ENCODE data around the gene CLCA4.
"Not testable (repeated sequence)": the region's sequence is repeated elsewhere in the genome, so short reads cannot be mapped to it uniquely, and the experiment has no call there.

CLCA4 gene, protein sequence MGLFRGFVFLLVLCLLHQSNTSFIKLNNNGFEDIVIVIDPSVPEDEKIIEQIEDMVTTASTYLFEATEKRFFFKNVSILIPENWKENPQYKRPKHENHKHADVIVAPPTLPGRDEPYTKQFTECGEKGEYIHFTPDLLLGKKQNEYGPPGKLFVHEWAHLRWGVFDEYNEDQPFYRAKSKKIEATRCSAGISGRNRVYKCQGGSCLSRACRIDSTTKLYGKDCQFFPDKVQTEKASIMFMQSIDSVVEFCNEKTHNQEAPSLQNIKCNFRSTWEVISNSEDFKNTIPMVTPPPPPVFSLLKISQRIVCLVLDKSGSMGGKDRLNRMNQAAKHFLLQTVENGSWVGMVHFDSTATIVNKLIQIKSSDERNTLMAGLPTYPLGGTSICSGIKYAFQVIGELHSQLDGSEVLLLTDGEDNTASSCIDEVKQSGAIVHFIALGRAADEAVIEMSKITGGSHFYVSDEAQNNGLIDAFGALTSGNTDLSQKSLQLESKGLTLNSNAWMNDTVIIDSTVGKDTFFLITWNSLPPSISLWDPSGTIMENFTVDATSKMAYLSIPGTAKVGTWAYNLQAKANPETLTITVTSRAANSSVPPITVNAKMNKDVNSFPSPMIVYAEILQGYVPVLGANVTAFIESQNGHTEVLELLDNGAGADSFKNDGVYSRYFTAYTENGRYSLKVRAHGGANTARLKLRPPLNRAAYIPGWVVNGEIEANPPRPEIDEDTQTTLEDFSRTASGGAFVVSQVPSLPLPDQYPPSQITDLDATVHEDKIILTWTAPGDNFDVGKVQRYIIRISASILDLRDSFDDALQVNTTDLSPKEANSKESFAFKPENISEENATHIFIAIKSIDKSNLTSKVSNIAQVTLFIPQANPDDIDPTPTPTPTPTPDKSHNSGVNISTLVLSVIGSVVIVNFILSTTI

DNA sequence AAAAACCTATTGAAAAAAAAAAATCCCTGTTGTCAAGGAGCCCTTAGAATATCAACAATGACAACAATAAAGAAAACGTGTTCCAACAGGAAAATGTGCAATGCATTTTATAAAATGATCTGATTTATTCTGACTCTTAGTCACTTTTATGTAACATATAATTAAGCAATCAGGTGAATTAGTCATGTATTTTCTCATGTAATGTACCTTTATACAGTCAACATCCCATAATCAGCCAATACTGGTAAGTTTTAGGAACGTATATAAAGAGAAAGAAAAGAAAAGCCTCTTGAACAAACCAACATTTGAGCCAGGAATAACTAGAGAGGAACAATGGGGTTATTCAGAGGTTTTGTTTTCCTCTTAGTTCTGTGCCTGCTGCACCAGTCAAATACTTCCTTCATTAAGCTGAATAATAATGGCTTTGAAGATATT lies at the start of gene CLCA4:
TSS of gene CLCA4 (plus strand) at position 292 of the 435 bp plus-strand sequence. CDS start at position 334, 42 bp downstream.
- no peak for DNase-seq

- no peak for DNase-seq
Observed at GRCh38 chr1:86498281-86498680, 48.6 kb upstream of the CLCA4 start.

DNA sequence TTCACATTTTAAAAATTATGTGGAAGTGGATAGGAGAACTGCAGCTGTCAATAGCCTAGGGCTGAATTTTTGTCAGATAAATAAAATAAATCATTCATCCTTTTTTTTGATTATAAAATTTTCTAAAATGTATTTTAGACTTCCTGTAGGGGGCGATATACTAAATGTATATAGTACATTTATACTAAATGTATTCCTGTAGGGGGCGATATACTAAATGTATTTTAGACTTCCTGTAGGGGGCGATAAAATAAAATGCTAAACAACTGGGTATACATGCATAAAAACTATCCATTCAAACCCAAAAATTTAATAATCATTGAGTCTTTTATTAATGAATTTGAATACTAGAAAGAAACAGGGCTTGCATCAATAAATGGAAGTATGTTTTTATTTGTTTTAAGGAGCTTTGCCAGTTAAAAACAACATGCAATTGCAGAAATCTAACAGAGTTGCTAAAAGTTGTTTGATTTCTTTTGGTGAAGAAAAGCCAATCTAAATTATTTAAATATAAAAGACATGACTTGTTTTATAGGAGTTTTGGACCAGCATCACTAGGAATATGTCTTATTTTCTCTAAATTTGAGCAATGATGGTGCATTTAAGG lies 46.8 kb upstream of the CLCA4 start:
- DNase-seq = peak; percentile 72

- no peak for DNase-seq
Observed at GRCh38 chr1:86500714-86501113, 46.2 kb upstream of the CLCA4 start.

GRCh38 chr1:86502125-86502646 lies 44.7 kb upstream of the CLCA4 start:
- DNase-seq = not testable (repeated sequence)

- DNase-seq = no peak
Observed at GRCh38 chr1:86502721-86503405, 44.0 kb upstream of the CLCA4 start.

GRCh38 chr1:86503406-86504136 lies 43.3 kb upstream of the CLCA4 start:
- no peak for DNase-seq

GRCh38 chr1:86504137-86504479 lies 42.8 kb upstream of the CLCA4 start:
- DNase-seq = no peak

DNA sequence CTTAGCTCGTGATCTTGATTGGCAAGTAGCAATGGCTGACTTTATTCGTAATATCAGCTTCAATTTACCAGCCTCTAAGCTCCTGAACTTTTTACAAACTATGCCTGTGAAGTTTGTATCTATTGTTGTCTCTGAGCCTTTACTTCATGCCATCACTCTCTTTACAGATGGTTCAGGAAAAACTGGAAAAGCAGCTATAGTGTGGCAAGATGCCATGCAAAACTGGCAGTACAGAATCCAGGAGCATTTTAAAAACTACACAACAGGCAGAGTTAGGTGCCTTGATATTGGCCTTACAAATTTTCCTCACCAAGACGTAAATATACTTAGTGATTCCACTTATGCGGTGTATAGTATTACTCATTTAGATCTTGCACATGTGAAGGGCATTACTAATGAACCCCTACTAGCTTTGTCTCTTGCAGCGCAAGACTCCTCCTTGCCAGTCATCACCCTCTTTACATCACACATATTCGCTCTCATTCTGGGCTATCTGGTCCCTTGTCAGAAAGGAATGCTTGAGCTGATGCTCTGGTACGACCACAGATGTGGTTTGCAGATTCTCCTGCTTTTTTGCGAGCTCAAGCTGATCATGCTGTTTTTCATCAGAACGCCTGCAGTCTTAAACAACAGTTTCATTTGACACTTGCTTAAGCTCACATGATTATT lies 41.8 kb upstream of the CLCA4 start:
- DNase-seq = no peak

DNA sequence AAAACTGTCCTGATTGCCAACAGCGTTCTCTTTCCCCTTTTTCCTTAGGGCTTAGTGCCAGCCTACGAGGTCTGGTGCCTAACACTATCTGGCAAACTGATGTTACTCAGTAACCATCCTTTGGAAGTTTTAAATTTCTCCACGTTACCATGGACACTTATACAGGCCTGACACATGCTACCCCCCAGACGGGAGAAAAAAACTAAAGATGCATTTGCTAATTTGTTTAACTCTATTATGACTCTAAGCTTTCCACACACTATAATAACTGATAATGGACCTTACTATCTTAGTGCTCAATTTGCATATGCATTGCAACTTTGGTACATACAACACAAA lies 41.3 kb upstream of the CLCA4 start:
- DNase-seq = no peak

- no peak for DNase-seq
Observed at GRCh38 chr1:86507935-86508582, 38.8 kb upstream of the CLCA4 start.

DNA sequence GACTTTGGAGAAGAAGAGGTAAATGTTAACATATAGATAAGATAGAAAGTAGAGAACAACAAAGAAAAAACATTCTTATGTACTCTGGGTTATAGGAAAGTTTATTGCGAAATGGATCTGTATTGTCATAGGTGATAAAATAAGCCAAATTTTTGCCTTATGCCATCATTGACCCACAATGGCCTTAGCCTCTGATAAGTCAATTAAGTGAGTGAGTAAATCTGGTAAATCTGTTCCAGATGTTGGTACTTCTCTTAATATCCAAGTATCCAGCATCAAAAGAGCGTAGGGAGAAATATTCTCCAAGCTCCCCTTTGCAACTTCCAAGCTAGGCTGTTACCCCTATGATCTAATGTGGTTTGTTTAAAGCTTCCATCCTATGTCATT lies 38.3 kb upstream of the CLCA4 start:
- DNase-seq = no peak

- no peak for DNase-seq
Observed at GRCh38 chr1:86515597-86515996, 31.3 kb upstream of the CLCA4 start.

- DNase-seq = no peak
Observed at GRCh38 chr1:86516335-86516734, 30.5 kb upstream of the CLCA4 start.

DNA sequence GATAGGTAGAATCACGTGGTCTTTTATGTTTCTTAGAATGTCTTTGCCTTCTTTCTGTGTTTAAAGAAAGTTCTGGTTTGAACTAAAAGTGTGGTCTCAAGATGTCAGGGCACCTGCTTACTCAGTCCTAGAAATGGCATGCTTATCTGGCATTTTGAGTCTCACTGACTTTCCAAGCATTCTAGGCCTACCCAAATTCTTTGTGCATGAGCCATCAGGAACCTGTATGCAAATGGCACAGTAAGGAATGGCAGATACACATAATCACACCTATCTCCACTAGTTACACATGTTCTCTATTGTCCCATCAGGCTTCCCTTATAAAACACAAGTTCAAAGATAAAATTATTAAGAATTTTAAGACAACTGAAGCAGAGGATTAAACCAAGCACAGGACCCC lies 29.5 kb upstream of the CLCA4 start:
- DNase-seq = no peak

DNA sequence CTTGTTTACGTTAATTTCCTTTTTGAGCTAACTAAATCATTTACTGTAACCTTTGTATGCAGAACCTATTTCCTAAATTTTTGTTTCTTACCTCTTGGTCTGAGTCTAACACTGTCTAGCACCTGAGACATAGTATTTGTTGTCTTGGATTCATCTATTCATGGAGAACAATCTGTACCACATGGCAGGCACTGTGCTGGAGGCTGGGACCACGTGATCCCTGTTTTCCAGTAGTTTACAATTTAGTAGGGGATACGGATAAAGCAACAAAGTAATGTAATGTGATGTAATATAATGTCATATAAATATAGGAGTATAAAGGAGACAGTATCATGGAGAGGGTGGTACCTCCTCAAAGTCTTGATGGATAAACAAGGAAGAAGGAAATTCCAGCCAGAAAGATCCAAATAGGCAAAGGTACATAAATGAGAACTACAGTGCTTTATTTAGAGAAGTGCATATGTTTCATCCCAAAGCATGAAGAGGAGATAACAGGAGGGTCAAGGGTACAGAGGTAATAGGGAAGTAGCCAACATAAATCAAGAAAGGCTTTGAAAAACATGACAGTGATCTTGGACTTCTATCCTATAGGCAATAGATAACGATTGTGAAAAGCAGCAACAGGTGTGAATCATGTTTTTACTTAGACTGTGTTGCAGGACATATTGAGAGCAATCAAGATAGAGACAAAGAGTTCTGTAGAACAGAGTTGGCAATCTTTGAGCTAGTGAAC lies 25.9 kb upstream of the CLCA4 start:
- DNase-seq = no peak

- DNase-seq = no peak
Observed at GRCh38 chr1:86521522-86521891, 25.4 kb upstream of the CLCA4 start.

- DNase-seq = no peak
Observed at GRCh38 chr1:86522240-86522639, 24.6 kb upstream of the CLCA4 start.

GRCh38 chr1:86523670-86524354 lies 23.1 kb upstream of the CLCA4 start:
- no peak for DNase-seq

- DNase-seq = no peak
Observed at GRCh38 chr1:86527306-86527705, 19.6 kb upstream of the CLCA4 start.

Measured in NCI-H1694 (cell line).